Panc1 (cell line): ENCODE data around the gene DDIT4L. TPM values are rescaled to one million over a fixed set of nuclear protein-coding genes. Genes with fewer than 3 reads are reported as not detected.

ENCODE experiments used
- ATAC-seq: fragments of 200-7000 bp; cut with Tn5 transposase; 2 replicates; pipeline ENCODE4 v1.9.1; 2020; ENCODE audit warnings: mild to moderate bottlenecking, moderate library complexity
- BruUV-seq: library from RNA; stranded (reverse); fragments of 400-500 nt; replicated peaks from 2 replicates; lab custom pipeline; 2021; lab: Mats Ljungman, UMichigan
- CTCF ChIA-PET: fragments of 300-600 bp; sonication (Branson Sonifier 250); formaldehyde crosslinking; loops from one replicate; lab custom pipeline; 2022; ENCODE audit warnings: antibody characterized with exemption; lab: Charles Lee
- POLR2A ChIA-PET: fragments of 300-600 bp; sonication (Branson Sonifier 250); formaldehyde crosslinking; loops from one replicate; lab custom pipeline; 2022; ENCODE audit warnings: antibody characterized with exemption; lab: Charles Lee
- DNase-seq: peaks from one replicate; pipeline ENCODE4 v3.0.0-alpha.2; 2010; ENCODE audit warnings: low read depth, low spot score
- H3K27ac ChIP-seq: 2 replicates; pipeline ENCODE4 v1.5.1; 2011; ENCODE audit warnings: mild to moderate bottlenecking, low read length, inconsistent platforms
- H3K27me3 ChIP-seq: fragments of 200-500 bp; sonication (Bioruptor generic); 2 replicates; pipeline ENCODE4 v1.6.0; 2014; ENCODE audit warnings: low read length, inconsistent platforms; ENCODE audit not compliant: control insufficient read depth, insufficient read depth
- H3K36me3 ChIP-seq: fragments of 200-500 bp; sonication (Bioruptor generic); 2 replicates; pipeline ENCODE4 v1.5.1; 2014; ENCODE audit warnings: inconsistent platforms, mild to moderate bottlenecking, low read length, moderate library complexity; ENCODE audit not compliant: control insufficient read depth, insufficient read depth
- H3K4me1 ChIP-seq: 2 replicates; pipeline ENCODE4 v1.5.1; 2011; ENCODE audit warnings: inconsistent platforms, mild to moderate bottlenecking, low read length, moderate library complexity; ENCODE audit not compliant: control insufficient read depth, insufficient read depth
- H3K4me3 ChIP-seq, 2 experiments: 2 replicates each; pipeline ENCODE4 v1.5.1; 2011 to 2012; ENCODE audit warnings: low read depth in 2 of 2, low read length in 2 of 2, mild to moderate bottlenecking in 2 of 2, inconsistent platforms in 1 of 2, moderate library complexity in 1 of 2
- H3K9me3 ChIP-seq: fragments of 200-500 bp; sonication (Bioruptor generic); 2 replicates; pipeline ENCODE4 v1.5.1; 2014; ENCODE audit warnings: low read depth, mild to moderate bottlenecking, inconsistent platforms, low read length, moderate library complexity; ENCODE audit not compliant: control insufficient read depth, insufficient read depth
- CTCF ChIP-seq: fragments of 450-650 bp; IDR thresholded peaks from 2 replicates; pipeline ENCODE4 v1.5.1; 2017; ENCODE audit warnings: mild to moderate bottlenecking
- POLR2AphosphoS5 ChIP-seq: IDR thresholded peaks from 2 replicates; pipeline ENCODE4 v1.6.1; 2012; ENCODE audit warnings: mild to moderate bottlenecking, low read depth, low read length, moderate library complexity
- REST ChIP-seq, 2 experiments: IDR thresholded peaks; 2 replicates each; pipeline ENCODE4 v1.6.1; 2011 to 2012; ENCODE audit warnings: low read depth in 2 of 2, control low read depth in 1 of 2, low read length in 1 of 2, mild to moderate bottlenecking in 1 of 2, moderate library complexity in 1 of 2; ENCODE audit not compliant: insufficient read depth in 1 of 2
- SIN3A ChIP-seq: IDR thresholded peaks from 2 replicates; pipeline ENCODE4 v1.6.1; 2012; ENCODE audit warnings: low read depth, mild to moderate bottlenecking, low read length, moderate library complexity, borderline replicate concordance; ENCODE audit not compliant: insufficient read depth
- TCF7L2 ChIP-seq: IDR thresholded peaks from 2 replicates; pipeline ENCODE4 v1.6.1; 2011; ENCODE audit warnings: mild to moderate bottlenecking, low read depth, low read length, inconsistent platforms
- in situ Hi-C: cut with HindIII; loops from 2 replicates; pipeline ENCODE4 v1.10.0; 2016; ENCODE audit warnings: low sequenced_read_pairs, low pct_unique_long_range_greater_than_20kb
- intact Hi-C: fragments of 100-400 bp; cut with micrococcal nuclease; formaldehyde crosslinking; loops from one replicate; pipeline ENCODE4 v1.10.0; 2022; ENCODE audit not compliant: unreplicated experiment
- total RNA-seq: library from RNA; stranded (reverse); gene quantifications from one replicate; pipeline ENCODE4 v1.2.1, GENCODE V29; 2021; ENCODE audit not compliant: unreplicated experiment

DDIT4L gene
- total RNA-seq, 1 experiment from 2014 or later: not detected

GRCh38 chr4:100175858-100176257 lies 14.4 kb downstream of the DDIT4L start:
- Histone ChIP-seq H3K27ac (no peak overlapping the region), H3K36me3 (no peaks in the 10 kb centered on the region), H3K9me3 (no peaks in the 10 kb centered on the region), H3K27me3 (no peaks in the 10 kb centered on the region), H3K4me1 (no peaks in the 10 kb centered on the region), H3K4me3 (no peak overlapping the region)
- POLR2A ChIA-PET: no interaction called here
- intact Hi-C loops (no loop called here), in situ Hi-C loops (no loop called here)
- no TSS peak for BruUV-seq
- ATAC-seq (no peak), DNase-seq (no peak)
- TF ChIP-seq SIN3A (no peak), REST (IDR thresholded peaks at IDR 0.05; ENCODE audit: insufficient read depth in 1 of 2, low read depth in 2 of 2, low read length in 1 of 2) (no peak)
- CTCF ChIA-PET: no interaction called here

DNA sequence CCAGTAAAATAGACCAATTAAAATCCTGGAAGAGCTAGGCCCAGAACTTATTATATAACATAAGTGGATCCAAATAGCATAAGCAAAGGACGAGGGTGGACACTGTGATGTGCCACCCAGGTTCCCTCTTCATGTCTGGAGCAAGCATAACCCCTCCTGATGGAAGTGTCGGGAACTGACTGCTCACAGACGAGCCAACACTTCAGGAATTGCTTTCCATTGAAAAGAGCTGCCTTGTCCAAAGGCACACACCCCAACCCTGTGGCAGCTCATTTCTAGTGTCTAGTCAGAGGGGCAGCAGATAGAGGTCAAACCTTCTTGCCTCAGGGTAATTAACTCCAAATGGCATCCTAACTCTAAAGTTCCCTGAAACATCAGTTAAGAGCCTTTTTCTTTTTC lies 15.3 kb downstream of the DDIT4L start:
- H3K27ac ChIP-seq: no peak overlapping the region
- TF ChIP-seq REST (IDR thresholded peaks at IDR 0.05; ENCODE audit: insufficient read depth in 1 of 2, low read depth in 2 of 2, low read length in 1 of 2) (no peak), TCF7L2 (no peak), SIN3A (no peak), POLR2AphosphoS5 (no peak), CTCF (no peak)
- DNase-seq (no peak), ATAC-seq (no peak)
- H3K4me1 ChIP-seq: no peaks in the 10 kb centered on the region
- no peaks in the 10 kb centered on the region for H3K9me3 ChIP-seq
- POLR2A ChIA-PET: no interaction called here
- no peaks in the 10 kb centered on the region for H3K36me3 ChIP-seq
- in situ Hi-C loops (no loop called here), intact Hi-C loops (no loop called here)
- BruUV-seq: no TSS peak
- CTCF ChIA-PET: no interaction called here
- H3K4me3 ChIP-seq: no peak overlapping the region
- no peaks in the 10 kb centered on the region for H3K27me3 ChIP-seq
